HepG2 (cell line): ENCODE data around the gene TPGS1. TPM values are rescaled to one million over a fixed set of nuclear protein-coding genes. Genes with fewer than 3 reads are reported as not detected.
A peak's percentile ranks its signal among the peaks of the same experiment; 100 is the strongest.

Experiments
- ARNT ChIP-seq: fragments of 450-650 bp; IDR thresholded peaks from 2 replicates; pipeline ENCODE4 v1.6.1; 2017
- KDM2A ChIP-seq: sonication (generic); formaldehyde crosslinking; IDR thresholded peaks from 2 replicates; pipeline ENCODE4 v1.4.0; 2020; ENCODE audit warnings: low read depth, missing genetic modification reagents, borderline replicate concordance
- MAZ ChIP-seq, 2 experiments: sonication (generic) in 1 of 2; formaldehyde crosslinking in 1 of 2; IDR thresholded peaks; 2 replicates each; pipeline versions ENCODE4 v1.5.0 to v1.6.1; 2012 to 2020; ENCODE audit warnings: low read depth in 2 of 2, mild to moderate bottlenecking in 2 of 2, borderline replicate concordance in 1 of 2, improper control_type of control experiment in 1 of 2, low read length in 1 of 2, missing genetic modification reagents in 1 of 2, moderate library complexity in 1 of 2
- POLR2A ChIP-seq, 2 experiments: IDR thresholded peaks; 2 replicates each; pipeline ENCODE4 v1.6.1; 2011; ENCODE audit warnings: low read depth in 2 of 2, low read length in 2 of 2, mild to moderate bottlenecking in 1 of 2, moderate library complexity in 1 of 2; ENCODE audit not compliant: insufficient read depth in 1 of 2
- RAD51 ChIP-seq: fragments of 450-650 bp; IDR thresholded peaks from 2 replicates; pipeline ENCODE4 v1.6.1; 2016; ENCODE audit warnings: borderline replicate concordance
- RBAK ChIP-seq: sonication (generic); formaldehyde crosslinking; IDR thresholded peaks from 2 replicates; pipeline ENCODE4 v1.5.1; 2020; ENCODE audit warnings: mild to moderate bottlenecking, missing genetic modification reagents
- SNRNP70 ChIP-seq: fragments of 200-400 bp; formaldehyde crosslinking; IDR thresholded peaks from 2 replicates; pipeline ENCODE4 v1.6.1; 2017; ENCODE audit warnings: mild to moderate bottlenecking, low read depth, low read length, moderate library complexity
- STAG1 ChIP-seq: sonication (generic); formaldehyde crosslinking; IDR thresholded peaks from 2 replicates; pipeline ENCODE4 v1.4.0; 2020; ENCODE audit warnings: missing genetic modification reagents
- TBL1XR1 ChIP-seq: fragments of 150-350 bp; IDR thresholded peaks from 2 replicates; pipeline ENCODE4 v1.6.1; 2014; ENCODE audit warnings: borderline replicate concordance, low read length; ENCODE audit not compliant: partially characterized antibody
- TGIF2 ChIP-seq: IDR thresholded peaks from 2 replicates; pipeline ENCODE4 v1.6.1; 2016; ENCODE audit warnings: control low read depth, missing compliant biosample characterization
- ZFP36 ChIP-seq: fragments of 150-350 bp; IDR thresholded peaks from 2 replicates; pipeline ENCODE4 v1.6.1; 2018; ENCODE audit warnings: borderline replicate concordance, low read length, low read depth; ENCODE audit not compliant: partially characterized antibody
- ZNF101 ChIP-seq: sonication (generic); formaldehyde crosslinking; IDR thresholded peaks from 2 replicates; pipeline ENCODE4 v1.4.0; 2020; ENCODE audit warnings: mild to moderate bottlenecking, low read depth, missing genetic modification reagents, borderline replicate concordance
- ZNF143 ChIP-seq: sonication (generic); formaldehyde crosslinking; IDR thresholded peaks from 2 replicates; pipeline ENCODE4 v1.4.0; 2020; ENCODE audit warnings: missing genetic modification reagents
- ZNF24 ChIP-seq: fragments of 450-650 bp; IDR thresholded peaks from 2 replicates; pipeline ENCODE4 v1.6.1; 2017; ENCODE audit warnings: antibody characterized with exemption, mild to moderate bottlenecking
- ZNF446 ChIP-seq: sonication (generic); formaldehyde crosslinking; IDR thresholded peaks from 2 replicates; pipeline ENCODE4 v1.5.0; 2020; ENCODE audit warnings: mild to moderate bottlenecking, missing genetic modification reagents
- ZNF572 ChIP-seq: sonication (generic); formaldehyde crosslinking; IDR thresholded peaks from 2 replicates; pipeline ENCODE4 v1.5.1; 2020; ENCODE audit warnings: mild to moderate bottlenecking, missing genetic modification reagents
- ZNF644 ChIP-seq: IDR thresholded peaks from 2 replicates; pipeline ENCODE4 v1.6.1; 2016; ENCODE audit warnings: low read depth
- ZNF713 ChIP-seq: sonication (generic); formaldehyde crosslinking; IDR thresholded peaks from 2 replicates; pipeline ENCODE4 v1.4.0; 2020; ENCODE audit warnings: mild to moderate bottlenecking, missing genetic modification reagents
- ZNF790 ChIP-seq: sonication (generic); formaldehyde crosslinking; IDR thresholded peaks from 2 replicates; pipeline ENCODE4 v1.8.0; 2022; ENCODE audit warnings: missing genetic modification reagents, mild to moderate bottlenecking, borderline replicate concordance
- polyA plus RNA-seq, 8 experiments: library from polyadenylated mRNA; depleted of rRNA in 3 of 8; stranded (reverse) in 7 of 8; unstranded in 1 of 8; fragments of >200 nt; fragmentation: Illumina TruSeq in 4 of 8; extraction: Trizol in 4 of 8; gene quantifications; 2 replicates each; pipeline versions ENCODE4 v1.2.1 to v1.2.3, GENCODE V29; 2011 to 2016; ENCODE audit warnings: low read depth in 4 of 8, missing spikeins in 1 of 8, mixed read lengths in 1 of 8; ENCODE audit not compliant: insufficient read depth in 1 of 8
- total RNA-seq, 5 experiments: library from RNA; depleted of rRNA; stranded (reverse); fragments of >200 nt; fragmentation: Illumina TruSeq; extraction: Trizol; gene quantifications; 2 replicates each; pipeline ENCODE4 v1.2.3, GENCODE V29; 2016; ENCODE audit warnings: low read depth in 1 of 5
- TF ChIP-seq, protein P1 (sequence below): sonication (generic); formaldehyde crosslinking; IDR thresholded peaks from 2 replicates; pipeline ENCODE4 v1.5.0; 2020; ENCODE audit warnings: mild to moderate bottlenecking, missing genetic modification reagents
- TF ChIP-seq, protein P2 (sequence below): sonication (generic); formaldehyde crosslinking; IDR thresholded peaks from 2 replicates; pipeline ENCODE4 v1.9.0; 2021; ENCODE audit warnings: missing genetic modification reagents, borderline replicate concordance
- TF ChIP-seq, protein P3 (sequence below): sonication (generic); formaldehyde crosslinking; IDR thresholded peaks from 2 replicates; pipeline ENCODE4 v1.5.0; 2020; ENCODE audit warnings: missing genetic modification reagents
- TF ChIP-seq, protein P4 (sequence below): sonication (generic); formaldehyde crosslinking; IDR thresholded peaks from 2 replicates; pipeline ENCODE4 v1.5.1; 2020; ENCODE audit warnings: missing genetic modification reagents, mild to moderate bottlenecking, borderline replicate concordance

TPGS1 gene
- total and polyA plus RNA-seq, 2 of the 13 experiments (the other 11 are each of a cell fraction or from before 2014, with no cell fraction given) = 1.1 to 6.2 TPM

DNA sequence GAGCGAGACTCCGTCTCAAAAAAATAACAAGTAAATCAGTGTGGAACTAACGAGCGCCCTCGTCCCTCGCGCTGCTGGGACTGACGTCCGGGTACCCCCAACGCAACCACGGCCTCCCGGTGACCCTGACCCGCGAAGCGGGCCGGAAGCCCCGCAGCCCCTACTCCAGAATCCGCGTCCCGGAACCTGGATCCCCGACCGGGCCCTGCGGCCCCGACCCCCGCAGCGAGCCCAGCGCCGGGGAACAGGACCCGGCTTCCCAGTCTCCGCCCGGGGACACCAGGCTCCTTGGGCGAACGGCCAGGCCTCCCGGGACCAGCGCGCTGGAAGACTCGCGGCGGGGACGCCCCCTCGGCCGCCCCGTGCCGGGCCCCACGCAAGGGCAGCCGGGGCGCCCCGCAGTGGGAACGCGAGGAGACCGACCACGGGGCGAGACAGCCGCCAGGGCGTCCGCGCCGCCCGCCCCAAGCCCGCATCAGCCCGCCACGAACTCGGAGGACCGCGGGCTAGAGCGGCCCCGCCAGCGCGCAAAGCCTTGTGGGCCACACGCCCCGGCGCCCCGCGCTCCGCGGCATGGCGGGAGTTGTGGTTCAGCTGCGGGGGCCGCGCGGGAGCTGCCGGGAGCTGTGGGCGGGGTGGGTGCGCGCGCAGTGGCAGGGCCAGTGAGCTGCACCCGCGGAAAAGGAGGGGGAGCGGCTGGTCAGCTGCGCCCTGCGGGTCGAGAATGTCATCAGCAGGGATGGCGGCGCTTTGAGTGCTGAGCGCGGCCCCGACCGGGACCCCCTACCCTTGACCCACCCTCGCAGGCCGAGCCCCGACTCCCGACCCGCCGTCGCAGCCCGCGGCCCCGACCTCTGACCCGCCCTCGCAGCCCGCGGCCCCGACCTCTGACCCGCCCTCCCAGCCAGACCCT is 18.5 kb upstream of the TPGS1 start (continued):
- TF ChIP-seq TBL1XR1 (peak; percentile 69), KDM2A (peak; percentile 80; the same call in 1 of the 2 replicates), TGIF2 (CRISPR knock-in tag) (peak; percentile 29; the same call in 1 of the 2 replicates), ARNT (no peak), ZNF572 (no peak), ZFP36 (no peak), SNRNP70 (no peak), ZNF24 (peak; percentile 26; the same call in 1 of the 2 replicates), RBAK (CRISPR knock-in tag) (no peak), RAD51 (no peak), ZNF644 (CRISPR knock-in tag) (no peak), ZNF446 (CRISPR knock-in tag) (peak; percentile 84; the same call in 1 of the 2 replicates), STAG1 (peak; percentile 1; the same call in 1 of the 2 replicates), ZNF101 (CRISPR knock-in tag) (no peak), ZNF713 (CRISPR knock-in tag) (no peak), MAZ (IDR thresholded peaks at IDR 0.05; ENCODE audit: borderline replicate concordance, low read depth, low read length) (peak; percentile 86), MAZ (CRISPR knock-in tag; IDR thresholded peaks at IDR 0.05; ENCODE audit: low read depth) (peak; percentile 89), ZNF143 (CRISPR knock-in tag) (peak; percentile 94), POLR2A (IDR thresholded peaks at IDR 0.05; ENCODE audit: insufficient read depth in 1 of 2, low read depth in 2 of 2, low read length in 2 of 2) (peak; percentile 53 to 80; a peak in 2 of 4 replicates), ZNF790 (no peak)
- TF ChIP-seq, protein P1, sequence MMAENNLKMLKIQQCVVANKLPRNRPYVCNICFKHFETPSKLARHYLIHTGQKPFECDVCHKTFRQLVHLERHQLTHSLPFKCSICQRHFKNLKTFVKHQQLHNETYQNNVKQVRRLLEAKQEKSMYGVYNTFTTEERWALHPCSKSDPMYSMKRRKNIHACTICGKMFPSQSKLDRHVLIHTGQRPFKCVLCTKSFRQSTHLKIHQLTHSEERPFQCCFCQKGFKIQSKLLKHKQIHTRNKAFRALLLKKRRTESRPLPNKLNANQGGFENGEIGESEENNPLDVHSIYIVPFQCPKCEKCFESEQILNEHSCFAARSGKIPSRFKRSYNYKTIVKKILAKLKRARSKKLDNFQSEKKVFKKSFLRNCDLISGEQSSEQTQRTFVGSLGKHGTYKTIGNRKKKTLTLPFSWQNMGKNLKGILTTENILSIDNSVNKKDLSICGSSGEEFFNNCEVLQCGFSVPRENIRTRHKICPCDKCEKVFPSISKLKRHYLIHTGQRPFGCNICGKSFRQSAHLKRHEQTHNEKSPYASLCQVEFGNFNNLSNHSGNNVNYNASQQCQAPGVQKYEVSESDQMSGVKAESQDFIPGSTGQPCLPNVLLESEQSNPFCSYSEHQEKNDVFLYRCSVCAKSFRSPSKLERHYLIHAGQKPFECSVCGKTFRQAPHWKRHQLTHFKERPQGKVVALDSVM = no peak; the same call in 1 of the 2 replicates
- TF ChIP-seq, protein P2, sequence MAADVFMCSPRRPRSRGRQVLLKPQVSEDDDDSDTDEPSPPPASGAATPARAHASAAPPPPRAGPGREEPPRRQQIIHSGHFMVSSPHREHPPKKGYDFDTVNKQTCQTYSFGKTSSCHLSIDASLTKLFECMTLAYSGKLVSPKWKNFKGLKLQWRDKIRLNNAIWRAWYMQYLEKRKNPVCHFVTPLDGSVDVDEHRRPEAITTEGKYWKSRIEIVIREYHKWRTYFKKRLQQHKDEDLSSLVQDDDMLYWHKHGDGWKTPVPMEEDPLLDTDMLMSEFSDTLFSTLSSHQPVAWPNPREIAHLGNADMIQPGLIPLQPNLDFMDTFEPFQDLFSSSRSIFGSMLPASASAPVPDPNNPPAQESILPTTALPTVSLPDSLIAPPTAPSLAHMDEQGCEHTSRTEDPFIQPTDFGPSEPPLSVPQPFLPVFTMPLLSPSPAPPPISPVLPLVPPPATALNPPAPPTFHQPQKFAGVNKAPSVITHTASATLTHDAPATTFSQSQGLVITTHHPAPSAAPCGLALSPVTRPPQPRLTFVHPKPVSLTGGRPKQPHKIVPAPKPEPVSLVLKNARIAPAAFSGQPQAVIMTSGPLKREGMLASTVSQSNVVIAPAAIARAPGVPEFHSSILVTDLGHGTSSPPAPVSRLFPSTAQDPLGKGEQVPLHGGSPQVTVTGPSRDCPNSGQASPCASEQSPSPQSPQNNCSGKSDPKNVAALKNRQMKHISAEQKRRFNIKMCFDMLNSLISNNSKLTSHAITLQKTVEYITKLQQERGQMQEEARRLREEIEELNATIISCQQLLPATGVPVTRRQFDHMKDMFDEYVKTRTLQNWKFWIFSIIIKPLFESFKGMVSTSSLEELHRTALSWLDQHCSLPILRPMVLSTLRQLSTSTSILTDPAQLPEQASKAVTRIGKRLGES (CRISPR knock-in tag) = no peak
- TF ChIP-seq, protein P3, sequence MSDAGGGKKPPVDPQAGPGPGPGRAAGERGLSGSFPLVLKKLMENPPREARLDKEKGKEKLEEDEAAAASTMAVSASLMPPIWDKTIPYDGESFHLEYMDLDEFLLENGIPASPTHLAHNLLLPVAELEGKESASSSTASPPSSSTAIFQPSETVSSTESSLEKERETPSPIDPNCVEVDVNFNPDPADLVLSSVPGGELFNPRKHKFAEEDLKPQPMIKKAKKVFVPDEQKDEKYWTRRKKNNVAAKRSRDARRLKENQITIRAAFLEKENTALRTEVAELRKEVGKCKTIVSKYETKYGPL (CRISPR knock-in tag) = no peak
- TF ChIP-seq, protein P4, sequence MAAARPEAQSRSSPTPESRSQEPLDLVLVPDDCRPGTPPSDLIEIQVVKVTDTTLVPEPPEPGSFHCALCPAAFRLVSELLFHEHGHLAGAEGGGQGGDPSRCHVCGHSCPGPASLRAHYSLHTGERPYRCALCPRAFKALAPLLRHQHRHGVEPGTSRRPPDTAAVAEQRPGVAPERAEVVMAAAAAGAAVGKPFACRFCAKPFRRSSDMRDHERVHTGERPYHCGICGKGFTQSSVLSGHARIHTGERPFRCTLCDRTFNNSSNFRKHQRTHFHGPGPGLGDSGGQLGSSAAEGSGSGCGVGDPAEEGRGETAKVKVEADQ (CRISPR knock-in tag) = no peak; the same call in 1 of the 2 replicates
